Measurements from ENCODE around the gene ANTXRL. TPM values are rescaled to one million over a fixed set of nuclear protein-coding genes. Genes with fewer than 3 reads are reported as not detected.

ANTXRL gene
- total RNA-seq (2022) (not detected in 2 replicates), Bru-seq, nascent RNA (not detected), BruChase-seq, experiment 1, labeled RNA remaining after a 6-hour chase (percentile 2 among the genes with signal in this experiment), BruChase-seq, experiment 2, labeled RNA remaining after a 2-hour chase (not detected)
- long read RNA-seq = 0 reads

- intact Hi-C loops (cut with micrococcal nuclease; ENCODE audit: unreplicated experiment) = no loop called here
- no peak for TF ChIP-seq CTCF (IDR thresholded peaks at IDR 0.05; ENCODE audit: unreplicated experiment)
- Mint-ChIP-seq H3K27me3 (ENCODE audit: unreplicated experiment) (peaks cover 37% of the 10 kb centered on the region), H3K36me3 (ENCODE audit: insufficient read depth, unreplicated experiment) (peaks cover 15% of the 10 kb centered on the region), H3K4me1 (ENCODE audit: low read depth, unreplicated experiment) (peaks cover 28% of the 10 kb centered on the region), H3K27ac (ENCODE audit: unreplicated experiment) (no peak within 1 kb of the TSS), H3K4me3 (ENCODE audit: low read depth, unreplicated experiment) (no peak within 1 kb of the TSS), H3K9me3 (ENCODE audit: low read depth, unreplicated experiment) (no peaks in the 10 kb centered on the region)
- DNase-seq = no peak
- BruUV-seq (replicated peaks) = no TSS peak
- CTCF ChIA-PET = no interaction called here
Measured at GRCh38 chr10:46286991-46287693, at the start of gene ANTXRL. Gene ANTXRL, plus strand, starts transcription at chr10:46286997. Its CDS starts 266 bp downstream, at chr10:46287263.

- Mint-ChIP-seq H3K9me3 (ENCODE audit: low read depth, unreplicated experiment) (no peaks in the 10 kb centered on the region), H3K36me3 (ENCODE audit: insufficient read depth, unreplicated experiment) (no peaks in the 10 kb centered on the region), H3K4me1 (ENCODE audit: low read depth, unreplicated experiment) (no peaks in the 10 kb centered on the region), H3K27ac (ENCODE audit: unreplicated experiment) (no peak overlapping the region), H3K4me3 (ENCODE audit: low read depth, unreplicated experiment) (no peak overlapping the region), H3K27me3 (ENCODE audit: unreplicated experiment) (peaks cover 92% of the 10 kb centered on the region)
- CTCF ChIA-PET = no interaction called here
- TF ChIP-seq CTCF (IDR thresholded peaks at IDR 0.05; ENCODE audit: unreplicated experiment) = no peak
- DNase-seq = no peak
- BruUV-seq (replicated peaks) = no TSS peak
- intact Hi-C loops (cut with micrococcal nuclease; ENCODE audit: unreplicated experiment) = no loop called here
Measured at GRCh38 chr10:46237815-46238510, 48.8 kb upstream of the ANTXRL start.

- H3K9me3 Mint-ChIP-seq (ENCODE audit: low read depth, unreplicated experiment) = no peaks in the 10 kb centered on the region
- no peaks in the 10 kb centered on the region for H3K36me3 Mint-ChIP-seq (ENCODE audit: insufficient read depth, unreplicated experiment)
- no peak for TF ChIP-seq CTCF (IDR thresholded peaks at IDR 0.05; ENCODE audit: unreplicated experiment)
- peaks cover 92% of the 10 kb centered on the region for H3K27me3 Mint-ChIP-seq (ENCODE audit: unreplicated experiment)
- no peaks in the 10 kb centered on the region for H3K4me1 Mint-ChIP-seq (ENCODE audit: low read depth, unreplicated experiment)
- no TSS peak for BruUV-seq (replicated peaks)
- DNase-seq = no peak
- intact Hi-C loops (cut with micrococcal nuclease; ENCODE audit: unreplicated experiment) = no loop called here
- no peak overlapping the region for H3K4me3 Mint-ChIP-seq (ENCODE audit: low read depth, unreplicated experiment)
- no peak overlapping the region for H3K27ac Mint-ChIP-seq (ENCODE audit: unreplicated experiment)
- CTCF ChIA-PET = interaction anchor here (0.9 to 1.1 kb wide), 4 partner anchors 10 to 301 kb away, joined by 3 to 5 read pairs (median 3); no protein-coding TSS in a partner anchor
Measured at GRCh38 chr10:46239247-46239646, 47.5 kb upstream of the ANTXRL start.

- H3K27ac Mint-ChIP-seq (ENCODE audit: unreplicated experiment) = no peak overlapping the region
- H3K4me3 Mint-ChIP-seq (ENCODE audit: low read depth, unreplicated experiment) = no peak overlapping the region
- no peaks in the 10 kb centered on the region for H3K4me1 Mint-ChIP-seq (ENCODE audit: low read depth, unreplicated experiment)
- H3K27me3 Mint-ChIP-seq (ENCODE audit: unreplicated experiment) = peaks cover 89% of the 10 kb centered on the region
- no peak for TF ChIP-seq CTCF (IDR thresholded peaks at IDR 0.05; ENCODE audit: unreplicated experiment)
- CTCF ChIA-PET = interaction anchor here (0.9 to 1.1 kb wide), 2 partner anchors 11 to 30 kb away, joined by 3 to 5 read pairs; no protein-coding TSS in a partner anchor
- H3K9me3 Mint-ChIP-seq (ENCODE audit: low read depth, unreplicated experiment) = no peaks in the 10 kb centered on the region
- no TSS peak for BruUV-seq (replicated peaks)
- intact Hi-C loops (cut with micrococcal nuclease; ENCODE audit: unreplicated experiment) = no loop called here
- DNase-seq = no peak
- no peaks in the 10 kb centered on the region for H3K36me3 Mint-ChIP-seq (ENCODE audit: insufficient read depth, unreplicated experiment)
Measured at GRCh38 chr10:46239993-46240683, 46.7 kb upstream of the ANTXRL start.
